ENCODE results near the gene RTN4RL1. TPM values are rescaled to one million over a fixed set of nuclear protein-coding genes. Genes with fewer than 3 reads are reported as not detected.
A peak's percentile ranks its signal among the peaks of the same experiment; 100 is the strongest.

RTN4RL1 gene
- total RNA-seq, 4 donors from 2014 or later: 16.4 to 24.8 (median 21.6) TPM

DNA sequence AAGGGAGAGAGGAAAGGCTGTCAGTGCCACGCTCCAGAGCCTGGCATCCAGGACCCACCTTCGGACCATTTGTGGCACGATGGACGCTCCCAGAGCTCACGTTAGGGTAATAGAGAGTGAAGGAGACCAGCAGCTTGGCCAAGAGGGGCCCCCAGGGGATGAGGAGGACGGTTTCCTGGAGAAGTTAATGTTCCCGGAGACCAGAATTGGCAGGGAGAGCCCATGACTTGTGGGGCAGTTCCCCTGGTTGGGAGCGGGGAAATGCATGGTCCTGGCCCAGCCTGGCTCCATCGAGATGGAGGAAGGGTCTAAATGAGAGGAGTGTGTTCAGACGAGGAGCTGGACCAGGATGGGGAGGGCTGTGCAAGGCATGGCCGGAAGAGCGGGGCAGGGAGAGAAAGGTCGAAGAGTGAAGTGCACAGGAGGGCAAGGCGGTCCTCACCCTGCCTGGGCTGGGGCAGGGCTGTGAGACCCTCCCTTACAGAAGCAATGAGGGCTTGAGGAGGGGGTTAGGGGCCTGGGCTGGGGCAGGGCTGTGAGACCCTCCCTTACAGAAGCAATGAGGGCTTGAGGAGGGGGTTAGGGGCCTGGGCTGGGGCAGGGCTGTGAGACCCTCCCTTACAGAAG, 26.9 kb upstream of the RTN4RL1 start:
- Histone ChIP-seq H3K36me3 (no peaks in the 10 kb centered on the region), H3K27ac (no peak overlapping the region), H3K9me3 (no peaks in the 10 kb centered on the region), H3K4me3 (no peak overlapping the region), H3K4me1 (peaks cover 67% of the 10 kb centered on the region), H3K27me3 (peaks cover 31% of the 10 kb centered on the region)
- DNase-seq (ENCODE audit: low spot score in 2 of 2): peak in 1 of 2 donors; percentile 68
- 57% methylated on average over 14 of the region's 14 CpGs for WGBS
- TF ChIP-seq, protein P1, sequence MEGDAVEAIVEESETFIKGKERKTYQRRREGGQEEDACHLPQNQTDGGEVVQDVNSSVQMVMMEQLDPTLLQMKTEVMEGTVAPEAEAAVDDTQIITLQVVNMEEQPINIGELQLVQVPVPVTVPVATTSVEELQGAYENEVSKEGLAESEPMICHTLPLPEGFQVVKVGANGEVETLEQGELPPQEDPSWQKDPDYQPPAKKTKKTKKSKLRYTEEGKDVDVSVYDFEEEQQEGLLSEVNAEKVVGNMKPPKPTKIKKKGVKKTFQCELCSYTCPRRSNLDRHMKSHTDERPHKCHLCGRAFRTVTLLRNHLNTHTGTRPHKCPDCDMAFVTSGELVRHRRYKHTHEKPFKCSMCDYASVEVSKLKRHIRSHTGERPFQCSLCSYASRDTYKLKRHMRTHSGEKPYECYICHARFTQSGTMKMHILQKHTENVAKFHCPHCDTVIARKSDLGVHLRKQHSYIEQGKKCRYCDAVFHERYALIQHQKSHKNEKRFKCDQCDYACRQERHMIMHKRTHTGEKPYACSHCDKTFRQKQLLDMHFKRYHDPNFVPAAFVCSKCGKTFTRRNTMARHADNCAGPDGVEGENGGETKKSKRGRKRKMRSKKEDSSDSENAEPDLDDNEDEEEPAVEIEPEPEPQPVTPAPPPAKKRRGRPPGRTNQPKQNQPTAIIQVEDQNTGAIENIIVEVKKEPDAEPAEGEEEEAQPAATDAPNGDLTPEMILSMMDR (IDR thresholded peaks at IDR 0.05): no peak
- TF ChIP-seq POLR2A (IDR thresholded peaks at IDR 0.05): no peak
- no peak for TF ChIP-seq EP300 (IDR thresholded peaks at IDR 0.05)
- TF ChIP-seq POLR2AphosphoS5 (IDR thresholded peaks at IDR 0.05): no peak

DNA sequence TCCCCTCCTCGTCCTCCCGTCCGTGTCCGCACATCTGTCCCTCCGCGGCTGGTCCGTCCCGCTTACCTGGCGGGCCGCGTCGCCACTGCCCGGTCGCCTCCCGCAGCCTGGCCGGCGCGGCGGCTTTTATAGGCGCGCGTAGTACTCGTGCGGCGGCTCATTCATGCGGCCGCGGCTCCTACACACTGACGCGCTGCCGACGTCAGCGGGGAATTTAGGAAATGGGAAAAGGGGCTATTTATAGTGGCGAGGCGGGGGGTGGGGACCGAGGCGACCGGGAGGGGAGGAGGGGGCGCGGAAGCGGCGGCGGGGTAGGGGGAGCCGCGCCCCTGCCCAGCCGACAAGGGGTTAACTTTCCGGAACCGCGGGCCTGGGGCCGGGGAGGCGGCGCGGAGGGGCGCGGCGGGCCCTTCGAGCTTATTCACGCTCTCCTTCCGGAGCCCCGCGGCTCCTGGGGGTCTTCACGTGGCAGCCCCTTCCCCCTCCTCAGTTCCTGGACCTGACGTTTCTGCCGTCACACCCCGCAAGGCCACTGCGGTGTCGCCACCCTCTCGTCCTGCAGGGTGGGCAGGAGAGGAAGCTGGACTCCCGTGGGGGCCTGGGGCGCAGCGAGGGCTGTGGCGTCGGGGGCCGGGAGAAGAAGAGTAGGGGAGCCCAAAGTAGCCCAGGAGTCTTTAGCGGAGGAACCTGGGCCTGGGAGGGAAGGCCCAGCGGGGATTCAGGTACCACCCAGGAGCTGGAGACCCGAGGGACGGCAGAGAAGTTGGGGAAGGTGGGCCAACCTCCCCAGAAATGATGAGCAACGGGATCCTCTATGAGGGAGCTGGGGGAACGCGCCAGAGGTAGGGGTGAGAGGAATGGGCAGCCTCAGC, 26.2 kb upstream of the RTN4RL1 start:
- Histone ChIP-seq H3K4me1 (peaks cover 60% of the 10 kb centered on the region), H3K9me3 (no peaks in the 10 kb centered on the region), H3K27ac (no peak overlapping the region), H3K27me3 (peaks cover 28% of the 10 kb centered on the region), H3K4me3 (peak overlapping the region; percentile 85), H3K36me3 (no peaks in the 10 kb centered on the region)
- DNase-seq (ENCODE audit: low spot score in 2 of 2): peak in 1 of 2 donors; percentile 72
- 16% methylated on average over 47 of the region's 81 CpGs for WGBS
- TF ChIP-seq POLR2A (IDR thresholded peaks at IDR 0.05): no peak

DNA sequence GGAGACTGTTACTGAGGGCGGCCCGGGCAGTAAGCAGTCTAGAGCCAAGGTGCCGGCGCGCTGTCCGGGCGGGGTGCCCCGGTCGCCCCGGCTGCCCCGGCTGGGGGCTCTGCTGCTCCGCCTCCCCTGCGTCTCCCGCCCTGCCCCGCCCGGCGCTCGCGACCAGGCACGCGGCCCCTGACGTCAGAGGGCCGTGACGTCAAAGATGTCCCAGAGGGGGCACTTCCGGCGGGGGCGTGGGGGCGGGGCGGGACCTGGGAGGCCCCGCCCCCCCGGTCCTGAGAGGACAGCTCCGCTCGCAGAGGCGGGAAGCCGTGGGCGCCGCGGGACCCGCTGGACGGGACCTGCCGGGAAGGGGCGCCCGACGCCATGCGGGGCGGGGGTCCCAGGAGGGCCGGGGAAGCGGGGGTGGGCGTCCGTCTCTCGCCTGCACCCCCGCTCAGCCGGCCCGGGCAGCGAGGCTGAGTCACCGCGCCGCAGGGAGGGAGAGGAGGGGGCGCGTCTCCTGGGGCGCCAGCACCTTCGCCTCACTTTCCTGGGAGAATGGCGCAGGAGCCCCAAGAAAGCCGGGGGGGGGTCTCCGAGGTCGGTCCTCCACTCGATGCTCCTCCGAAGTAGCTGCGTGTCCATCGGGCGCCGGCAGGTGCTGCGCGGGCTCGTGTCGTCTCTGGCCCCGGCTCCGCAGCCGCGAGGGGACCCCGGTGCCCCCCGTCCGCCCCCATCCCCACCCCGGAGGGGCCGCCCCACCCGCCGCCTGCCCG, 25.3 kb upstream of the RTN4RL1 start:
- WGBS: no CpG with 5 or more reads among the region's 88 CpGs
- Histone ChIP-seq H3K4me1 (peaks cover 53% of the 10 kb centered on the region), H3K36me3 (no peaks in the 10 kb centered on the region), H3K9me3 (no peaks in the 10 kb centered on the region), H3K4me3 (peak overlapping the region; percentile 85), H3K27ac (peak overlapping the region; percentile 48), H3K27me3 (peaks cover 28% of the 10 kb centered on the region)
- TF ChIP-seq EP300 (IDR thresholded peaks at IDR 0.05): no peak
- no peak for TF ChIP-seq POLR2A (IDR thresholded peaks at IDR 0.05)
- TF ChIP-seq, protein P1 (IDR thresholded peaks at IDR 0.05): no peak
- no peak for TF ChIP-seq POLR2AphosphoS5 (IDR thresholded peaks at IDR 0.05)
- peak in 1 of 2 donors; percentile 84 for DNase-seq (ENCODE audit: low spot score in 2 of 2)

DNA sequence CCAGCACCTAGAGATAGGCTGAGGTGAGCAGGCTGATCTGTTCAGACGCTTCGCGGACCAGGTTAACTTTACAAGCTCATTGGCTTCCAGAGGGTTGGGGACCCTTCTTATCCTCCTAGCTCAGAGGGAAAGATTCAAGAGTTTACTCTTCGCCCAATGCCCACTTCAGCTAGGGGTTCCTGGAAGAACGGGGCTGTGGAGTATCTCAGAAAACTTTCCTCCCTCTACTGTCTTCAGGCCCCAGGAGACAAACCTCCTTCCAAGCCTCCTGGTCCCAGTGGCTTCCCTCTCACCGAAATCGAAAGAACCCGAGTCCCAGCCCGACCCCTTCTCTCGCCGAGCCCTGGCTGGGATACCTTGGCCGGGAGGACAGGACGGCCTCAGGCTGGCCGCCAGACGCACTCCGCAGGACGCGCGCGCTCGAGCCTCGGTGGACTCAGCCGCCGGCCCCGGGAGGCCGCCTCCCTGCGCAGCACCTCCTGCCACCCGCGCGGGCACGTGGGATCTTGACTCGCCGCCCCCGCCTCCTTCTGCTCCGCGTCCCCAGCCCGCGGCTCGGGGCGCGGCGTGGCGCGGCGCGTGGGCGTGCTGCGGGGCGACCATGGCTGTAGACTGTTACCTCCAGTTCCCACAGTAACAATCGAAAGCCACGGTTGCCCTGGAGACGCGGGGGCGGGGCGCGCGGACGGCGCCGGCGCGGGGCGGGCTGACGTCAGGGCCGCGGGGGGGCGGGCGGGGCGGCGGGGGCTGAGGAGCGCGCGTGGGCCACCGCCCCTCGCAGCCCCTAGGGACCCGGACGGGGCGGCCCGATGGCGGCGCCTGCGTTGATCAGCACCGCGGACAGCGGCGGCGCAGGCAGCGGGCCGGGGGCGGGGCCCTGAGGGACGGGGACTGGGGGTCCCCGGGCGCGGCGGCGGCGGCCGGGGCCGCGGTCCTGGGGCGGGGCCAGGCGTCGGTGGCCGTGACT, 24.5 kb upstream of the RTN4RL1 start:
- 5% methylated on average over 34 of the region's 104 CpGs for WGBS
- Histone ChIP-seq H3K27me3 (peaks cover 27% of the 10 kb centered on the region), H3K27ac (peak overlapping the region; percentile 68), H3K4me1 (peaks cover 45% of the 10 kb centered on the region), H3K36me3 (no peaks in the 10 kb centered on the region), H3K4me3 (peak overlapping the region; percentile 85), H3K9me3 (no peaks in the 10 kb centered on the region)
- TF ChIP-seq POLR2AphosphoS5 (IDR thresholded peaks at IDR 0.05): no peak
- no peak for TF ChIP-seq POLR2A (IDR thresholded peaks at IDR 0.05)
- TF ChIP-seq, protein P1 (IDR thresholded peaks at IDR 0.05): no peak
- DNase-seq (ENCODE audit: low spot score in 2 of 2): peak; percentile 92 to 94

DNA sequence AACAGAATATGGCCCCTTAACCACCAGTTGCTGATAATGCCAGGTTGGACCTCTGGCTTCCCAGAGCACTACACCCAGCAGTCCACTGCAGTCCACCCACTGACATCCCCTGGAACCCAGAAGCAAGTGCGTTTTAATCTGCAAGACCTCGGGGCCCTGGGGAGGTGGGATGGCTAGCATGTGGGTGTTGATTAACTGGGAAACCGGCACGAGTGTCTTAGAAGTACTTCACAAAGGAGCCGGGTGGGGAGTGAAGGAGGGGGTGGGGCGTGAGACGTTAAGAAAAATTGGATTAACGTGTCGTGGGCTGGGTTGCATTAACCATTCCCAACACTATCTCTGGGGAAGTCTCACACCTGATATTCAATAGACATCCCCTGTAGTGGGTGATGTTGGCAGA, 23.7 kb upstream of the RTN4RL1 start:
- TF ChIP-seq EP300 (IDR thresholded peaks at IDR 0.05): no peak
- TF ChIP-seq POLR2A (IDR thresholded peaks at IDR 0.05): no peak
- TF ChIP-seq POLR2AphosphoS5 (IDR thresholded peaks at IDR 0.05): no peak
- TF ChIP-seq, protein P1 (IDR thresholded peaks at IDR 0.05): no peak
- Histone ChIP-seq H3K4me1 (peaks cover 43% of the 10 kb centered on the region), H3K36me3 (peaks cover 3% of the 10 kb centered on the region), H3K27me3 (peaks cover 19% of the 10 kb centered on the region), H3K4me3 (peak overlapping the region; percentile 85), H3K27ac (no peak overlapping the region), H3K9me3 (no peaks in the 10 kb centered on the region)
- peak in 1 of 2 donors; percentile 62 for DNase-seq (ENCODE audit: low spot score in 2 of 2)
- WGBS: 20% methylated on average over 9 of the region's 9 CpGs

Measured in suprapubic skin (tissue), 4 donors.